Psoas muscle (tissue), 8 donors: Measurements from ENCODE around the gene SARDH. TPM values are rescaled to one million over a fixed set of nuclear protein-coding genes. Genes with fewer than 3 reads are reported as not detected.

ENCODE experiments used
- ATAC-seq, 4 donors: fragments of 200-7000 bp; cut with Tn5 transposase; one replicate each; pipeline ENCODE4 v1.9.1; 2020; ENCODE audit warnings: moderate library complexity in 3 of 4, mild to moderate bottlenecking in 2 of 4
- DNase-seq, 2 donors: peaks; one replicate each; pipeline ENCODE4 v3.0.0-alpha.2; 2020
- H3K27ac ChIP-seq: fragments of 200-600 bp; one replicate; pipeline ENCODE4 v1.8.0; 2022
- H3K27me3 ChIP-seq, 3 donors: fragments of 200-600 bp in 1 of 3; one replicate each; pipeline versions ENCODE4 v1.6.1 to v1.8.0; 2013 to 2022; ENCODE audit warnings: low read length in 2 of 3, mild to moderate bottlenecking in 2 of 3, moderate library complexity in 1 of 3; ENCODE audit not compliant: insufficient read depth in 3 of 3
- H3K36me3 ChIP-seq, 2 donors: fragments of 200-600 bp in 1 of 2; one replicate each; pipeline versions ENCODE4 v1.6.1 to v1.8.0; 2013 to 2022; ENCODE audit warnings: low read depth in 1 of 2, mild to moderate bottlenecking in 1 of 2, moderate library complexity in 1 of 2; ENCODE audit not compliant: insufficient read depth in 1 of 2
- H3K4me1 ChIP-seq: fragments of 200-600 bp; one replicate; pipeline ENCODE4 v1.8.0; 2022
- H3K4me3 ChIP-seq: fragments of 200-600 bp; one replicate; pipeline ENCODE4 v1.8.0; 2022; ENCODE audit warnings: mild to moderate bottlenecking
- H3K9me3 ChIP-seq: fragments of 200-600 bp; one replicate; pipeline ENCODE4 v1.8.0; 2022
- WGBS, 3 donors: extraction: QIAGEN DNeasy Blood & Tissue Kit; methylation state at CpG; one replicate each; pipeline versions ENCODE4 v1.1.6 to v1.1.7; 2013; 5-methylcytosine and 5-hydroxymethylcytosine counted together
- intact Hi-C, 2 donors: fragments of 100-400 bp; cut with DNase I; formaldehyde crosslinking; loops; one replicate each; pipeline versions ENCODE4 v1.11.0 to v1.14.2; 2022
- polyA plus RNA-seq, 3 donors: library from polyadenylated mRNA; stranded (reverse); fragments of 200-250 nt; gene quantifications; one replicate each; pipeline ENCODE4 v1.2.3, GENCODE V29; 2013
- total RNA-seq, 4 donors: library from RNA; stranded (reverse); fragmentation: NEBNext Ultra II Directional in 2 of 4; extraction: Animal tissue kit (Norgen Biotek cat#: 25700) in 2 of 4; gene quantifications; one replicate each; pipeline versions ENCODE4 v1.2.1 to v1.2.4, GENCODE V29; 2021 to 2023
- TF ChIP-seq, protein P1 (sequence below): fragments of 200-600 bp; IDR thresholded peaks from one replicate; pipeline ENCODE4 v1.8.0; 2022; ENCODE audit warnings: antibody characterized with exemption
- donor health status: healthy with polysubstance abuse.
- donor health status: DM: no; HTN: no; CAD: no; lungs with moderate emphysema.
- donor health status: Bipolar disorder and iron deficiency.
- donor health status: healthy.
- donor health status: DM: yes; HTN: yes; CAD: no.
- donor health status: DM: no; HTN: no; CAD: no.
- donor health status: DM: no; HTN: no; CAD: no.
- donor health status: DM: yes; HTN: yes; CAD: no.

SARDH gene
- total and polyA plus RNA-seq, 7 donors, result 0.16 to 2.5 (median 0.62) TPM

GRCh38 chr9:133741716-133742115 is 3.6 kb upstream of the SARDH start:
- WGBS, 3 donors, result 90 to 91% (median 91%) methylated on average over 14 of the region's 14 CpGs
- DNase-seq, result no peak
- Histone ChIP-seq H3K36me3 (no peaks in the 10 kb centered on the region), H3K9me3 (no peaks in the 10 kb centered on the region), H3K27ac (no peak overlapping the region), H3K4me1 (no peaks in the 10 kb centered on the region), H3K27me3 (no peaks in the 10 kb centered on the region), H3K4me3 (no peak overlapping the region)
- ATAC-seq, result no peak
- TF ChIP-seq, protein P1, sequence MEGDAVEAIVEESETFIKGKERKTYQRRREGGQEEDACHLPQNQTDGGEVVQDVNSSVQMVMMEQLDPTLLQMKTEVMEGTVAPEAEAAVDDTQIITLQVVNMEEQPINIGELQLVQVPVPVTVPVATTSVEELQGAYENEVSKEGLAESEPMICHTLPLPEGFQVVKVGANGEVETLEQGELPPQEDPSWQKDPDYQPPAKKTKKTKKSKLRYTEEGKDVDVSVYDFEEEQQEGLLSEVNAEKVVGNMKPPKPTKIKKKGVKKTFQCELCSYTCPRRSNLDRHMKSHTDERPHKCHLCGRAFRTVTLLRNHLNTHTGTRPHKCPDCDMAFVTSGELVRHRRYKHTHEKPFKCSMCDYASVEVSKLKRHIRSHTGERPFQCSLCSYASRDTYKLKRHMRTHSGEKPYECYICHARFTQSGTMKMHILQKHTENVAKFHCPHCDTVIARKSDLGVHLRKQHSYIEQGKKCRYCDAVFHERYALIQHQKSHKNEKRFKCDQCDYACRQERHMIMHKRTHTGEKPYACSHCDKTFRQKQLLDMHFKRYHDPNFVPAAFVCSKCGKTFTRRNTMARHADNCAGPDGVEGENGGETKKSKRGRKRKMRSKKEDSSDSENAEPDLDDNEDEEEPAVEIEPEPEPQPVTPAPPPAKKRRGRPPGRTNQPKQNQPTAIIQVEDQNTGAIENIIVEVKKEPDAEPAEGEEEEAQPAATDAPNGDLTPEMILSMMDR, result no peak
- intact Hi-C loops, result loop anchor here in 1 of 2 donors (5.0 kb wide), 1 partner anchor 209 kb away; the partner anchor contains the start of gene ADAMTSL2

- H3K4me3 ChIP-seq, result no peak overlapping the region
- H3K27me3 ChIP-seq, result no peaks in the 10 kb centered on the region
- WGBS, 3 donors, result 82 to 86% (median 85%) methylated on average over 8 of the region's 8 CpGs
- ATAC-seq, result no peak
- no peaks in the 10 kb centered on the region for H3K9me3 ChIP-seq
- DNase-seq, result no peak
- no peak overlapping the region for H3K27ac ChIP-seq
- TF ChIP-seq, protein P1, result no peak
- intact Hi-C loops, result loop anchor here in 1 of 2 donors (5.0 kb wide), 1 partner anchor 209 kb away; the partner anchor contains the start of gene ADAMTSL2
- no peaks in the 10 kb centered on the region for H3K36me3 ChIP-seq
- H3K4me1 ChIP-seq, result no peaks in the 10 kb centered on the region
Observed at GRCh38 chr9:133740911-133741310, 2.8 kb upstream of the SARDH start.

GRCh38 chr9:133739408-133740280 is 1.5 kb upstream of the SARDH start:
- DNase-seq (no peak), ATAC-seq (no peak)
- Histone ChIP-seq H3K27ac (no peak overlapping the region), H3K4me3 (no peak overlapping the region), H3K36me3 (no peaks in the 10 kb centered on the region), H3K4me1 (no peaks in the 10 kb centered on the region), H3K9me3 (no peaks in the 10 kb centered on the region), H3K27me3 (peaks cover 0 to 4% (median 0%) of the 10 kb centered on the region in 3 donors)
- TF ChIP-seq, protein P1, result no peak
- intact Hi-C loops, result loop anchor here in 1 of 2 donors (5.0 kb wide), 1 partner anchor 207 kb away; the partner anchor contains the start of gene ADAMTSL2
- WGBS, 3 donors, result 85 to 90% (median 86%) methylated on average over 17 of the region's 17 CpGs

GRCh38 chr9:133738640-133739225 is 581 bp upstream of the SARDH start:
- peak in 1 of 2 donors; percentile 26 for DNase-seq
- ATAC-seq, result no peak
- no peaks in the 10 kb centered on the region for H3K4me1 ChIP-seq
- H3K9me3 ChIP-seq, result no peaks in the 10 kb centered on the region
- no peaks in the 10 kb centered on the region for H3K36me3 ChIP-seq
- TF ChIP-seq, protein P1, result no peak
- WGBS, 3 donors, result 72 to 74% (median 73%) methylated on average over 13 of the region's 13 CpGs
- no peak overlapping the region for H3K27ac ChIP-seq
- peaks cover 0 to 4% (median 0%) of the 10 kb centered on the region in 3 donors for H3K27me3 ChIP-seq
- intact Hi-C loops, result no loop called here
- H3K4me3 ChIP-seq, result peak overlapping the region; percentile 53
